CD4-positive, CD25-positive, alpha-beta regulatory T cell (primary cell): Measurements from ENCODE around the gene ZNF865. TPM values are rescaled to one million over a fixed set of nuclear protein-coding genes. Genes with fewer than 3 reads are reported as not detected.
A peak's percentile ranks its signal among the peaks of the same experiment; 100 is the strongest.

Source experiments
- ATAC-seq, 2 donors: fragments of 150-1000 bp; cut with Tn5 transposase; one replicate each; pipeline ENCODE4 v1.10.0; 2021; ENCODE audit warnings: low read depth in 2 of 2, moderate number of reproducible peaks in 2 of 2, moderate library complexity in 1 of 2
- DNase-seq, 3 donors: peaks; one replicate each; pipeline versions ENCODE4 v3.0.0 to v3.0.0-alpha.2; 2012 to 2022; ENCODE audit warnings: mixed read lengths in 1 of 3
- H3K27ac ChIP-seq: one replicate; pipeline ENCODE4 v1.7.0; 2013; ENCODE audit warnings: mild to moderate bottlenecking, low read length; ENCODE audit not compliant: insufficient read depth, poor library complexity, severe bottlenecking
- H3K27me3 ChIP-seq: one replicate; pipeline ENCODE4 v1.7.0; 2013; ENCODE audit warnings: low read length; ENCODE audit not compliant: control insufficient read depth, insufficient read depth
- H3K36me3 ChIP-seq: one replicate; pipeline ENCODE4 v1.7.0; 2013; ENCODE audit warnings: mild to moderate bottlenecking, low read length, moderate library complexity; ENCODE audit not compliant: control insufficient read depth, insufficient read depth
- H3K4me1 ChIP-seq: 2 replicates; pipeline ENCODE4 v1.7.0; 2013; ENCODE audit warnings: mild to moderate bottlenecking, low read length; ENCODE audit not compliant: insufficient read depth, control insufficient read depth, poor library complexity, severe bottlenecking
- H3K4me3 ChIP-seq: one replicate; pipeline ENCODE4 v1.7.0; 2013; ENCODE audit warnings: low read depth, mild to moderate bottlenecking, low read length, moderate library complexity
- H3K9me3 ChIP-seq, 2 experiments: 1 replicate in 1 of 2; 2 replicates in 1 of 2; pipeline ENCODE4 v1.7.0; 2013; ENCODE audit warnings: low read length in 2 of 2, mild to moderate bottlenecking in 1 of 2, moderate library complexity in 1 of 2; ENCODE audit not compliant: control insufficient read depth in 2 of 2
- H3K27ac Mint-ChIP-seq, 3 donors: one replicate each; pipeline ENCODE4 v1.8.0; 2020 to 2022; ENCODE audit warnings: mild to moderate bottlenecking in 3 of 3, mixed read lengths in 3 of 3, moderate library complexity in 2 of 3
- H3K27me3 Mint-ChIP-seq: one replicate; pipeline ENCODE4 v1.8.0; 2022; ENCODE audit warnings: mild to moderate bottlenecking, mixed read lengths
- H3K36me3 Mint-ChIP-seq: one replicate; pipeline ENCODE4 v1.8.0; 2020; ENCODE audit warnings: mixed read lengths
- H3K4me1 Mint-ChIP-seq, 4 donors: one replicate each; pipeline ENCODE4 v1.8.0; 2020 to 2022; ENCODE audit warnings: mixed read lengths in 4 of 4, mild to moderate bottlenecking in 1 of 4
- H3K4me3 Mint-ChIP-seq, 4 donors: one replicate each; pipeline ENCODE4 v1.8.0; 2020 to 2022; ENCODE audit warnings: mild to moderate bottlenecking in 4 of 4, mixed read lengths in 4 of 4, moderate library complexity in 3 of 4
- H3K9me3 Mint-ChIP-seq, 7 donors: one replicate each; pipeline ENCODE4 v1.8.0; 2020 to 2022; ENCODE audit warnings: mixed read lengths in 7 of 7, mild to moderate bottlenecking in 3 of 7, moderate library complexity in 2 of 7
- polyA plus RNA-seq, 4 donors: library from polyadenylated mRNA; unstranded; fragments of 300-500 nt; fragmentation: Illumina TruSeq; gene quantifications; one replicate each; pipeline ENCODE4 v1.2.3, GENCODE V29; 2021
- total RNA-seq: library from RNA; stranded (reverse); gene quantifications from one replicate; pipeline ENCODE4 v1.2.3, GENCODE V29; 2022

The ZNF865 gene
- total and polyA plus RNA-seq, 5 donors from 2014 or later: 0.05 to 12.8 (median 0.10) TPM

DNA sequence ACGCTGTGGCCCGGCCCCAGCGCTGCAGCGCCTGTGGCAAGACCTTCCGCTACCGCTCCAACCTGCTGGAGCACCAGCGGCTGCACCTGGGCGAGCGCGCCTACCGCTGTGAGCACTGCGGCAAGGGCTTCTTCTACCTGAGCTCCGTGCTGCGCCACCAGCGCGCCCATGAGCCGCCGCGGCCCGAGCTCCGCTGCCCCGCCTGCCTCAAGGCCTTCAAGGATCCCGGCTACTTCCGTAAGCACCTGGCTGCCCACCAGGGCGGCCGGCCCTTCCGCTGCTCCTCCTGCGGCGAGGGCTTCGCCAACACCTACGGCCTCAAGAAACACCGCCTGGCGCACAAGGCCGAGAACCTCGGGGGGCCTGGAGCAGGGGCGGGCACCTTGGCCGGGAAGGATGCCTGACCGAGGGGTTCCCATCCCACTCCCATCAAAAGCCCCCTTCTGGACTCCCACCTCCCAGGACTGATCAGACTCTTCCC, 11.0 kb downstream of the ZNF865 start:
- no peak overlapping the region for H3K4me3 ChIP-seq
- no peak overlapping the region for H3K27ac ChIP-seq
- Mint-ChIP-seq H3K27ac (no peak overlapping the region), H3K4me3 (no peak overlapping the region), H3K27me3 (no peaks in the 10 kb centered on the region), H3K4me1 (peaks cover 0 to 36% (median 14%) of the 10 kb centered on the region in 4 donors), H3K36me3 (peaks cover 15% of the 10 kb centered on the region), H3K9me3 (peaks cover 0 to 2% (median 0%) of the 10 kb centered on the region in 7 donors)
- no peaks in the 10 kb centered on the region for H3K9me3 ChIP-seq
- DNase-seq (no peak), ATAC-seq (no peak)
- no peaks in the 10 kb centered on the region for H3K4me1 ChIP-seq
- H3K36me3 ChIP-seq: no peaks in the 10 kb centered on the region
- no peaks in the 10 kb centered on the region for H3K27me3 ChIP-seq

GRCh38 chr19:55617426-55617825, 12.0 kb downstream of the ZNF865 start:
- Mint-ChIP-seq H3K4me1 (peaks cover 0 to 27% (median 7%) of the 10 kb centered on the region in 4 donors), H3K9me3 (peaks cover 0 to 2% (median 0%) of the 10 kb centered on the region in 7 donors), H3K27ac (peak overlapping the region in 2 of 3 donors; percentile 32 to 63), H3K4me3 (no peak overlapping the region), H3K27me3 (no peaks in the 10 kb centered on the region), H3K36me3 (peaks cover 15% of the 10 kb centered on the region)
- no peaks in the 10 kb centered on the region for H3K36me3 ChIP-seq
- no peaks in the 10 kb centered on the region for H3K27me3 ChIP-seq
- no peak for DNase-seq
- no peak overlapping the region for H3K27ac ChIP-seq
- H3K4me1 ChIP-seq: no peaks in the 10 kb centered on the region
- no peaks in the 10 kb centered on the region for H3K9me3 ChIP-seq
- H3K4me3 ChIP-seq: no peak overlapping the region
- ATAC-seq: no peak

GRCh38 chr19:55618426-55618825, 13.0 kb downstream of the ZNF865 start:
- no peaks in the 10 kb centered on the region for H3K36me3 ChIP-seq
- H3K4me1 Mint-ChIP-seq: peaks cover 0 to 23% (median 4%) of the 10 kb centered on the region in 4 donors
- no peak overlapping the region for H3K27ac ChIP-seq
- no peak overlapping the region for H3K4me3 ChIP-seq
- no peaks in the 10 kb centered on the region for H3K9me3 Mint-ChIP-seq
- peaks cover 10% of the 10 kb centered on the region for H3K36me3 Mint-ChIP-seq
- H3K27me3 ChIP-seq: no peaks in the 10 kb centered on the region
- no peaks in the 10 kb centered on the region for H3K27me3 Mint-ChIP-seq
- no peaks in the 10 kb centered on the region for H3K9me3 ChIP-seq
- peaks cover under 1% of the 10 kb centered on the region for H3K4me1 ChIP-seq
- DNase-seq: no peak
- ATAC-seq: no peak
- no peak overlapping the region for H3K27ac Mint-ChIP-seq
- no peak overlapping the region for H3K4me3 Mint-ChIP-seq

- no peaks in the 10 kb centered on the region for H3K9me3 ChIP-seq
- no peak overlapping the region for H3K27ac ChIP-seq
- Mint-ChIP-seq H3K9me3 (no peaks in the 10 kb centered on the region), H3K36me3 (peaks cover 10% of the 10 kb centered on the region), H3K4me1 (peaks cover 5 to 30% (median 11%) of the 10 kb centered on the region in 4 donors), H3K27me3 (no peaks in the 10 kb centered on the region), H3K4me3 (no peak overlapping the region), H3K27ac (no peak overlapping the region)
- peaks cover 7% of the 10 kb centered on the region for H3K4me1 ChIP-seq
- H3K27me3 ChIP-seq: no peaks in the 10 kb centered on the region
- no peaks in the 10 kb centered on the region for H3K36me3 ChIP-seq
- H3K4me3 ChIP-seq: no peak overlapping the region
- no peak for DNase-seq
- no peak for ATAC-seq
Measured at GRCh38 chr19:55619286-55619685, 13.8 kb downstream of the ZNF865 start.

DNA sequence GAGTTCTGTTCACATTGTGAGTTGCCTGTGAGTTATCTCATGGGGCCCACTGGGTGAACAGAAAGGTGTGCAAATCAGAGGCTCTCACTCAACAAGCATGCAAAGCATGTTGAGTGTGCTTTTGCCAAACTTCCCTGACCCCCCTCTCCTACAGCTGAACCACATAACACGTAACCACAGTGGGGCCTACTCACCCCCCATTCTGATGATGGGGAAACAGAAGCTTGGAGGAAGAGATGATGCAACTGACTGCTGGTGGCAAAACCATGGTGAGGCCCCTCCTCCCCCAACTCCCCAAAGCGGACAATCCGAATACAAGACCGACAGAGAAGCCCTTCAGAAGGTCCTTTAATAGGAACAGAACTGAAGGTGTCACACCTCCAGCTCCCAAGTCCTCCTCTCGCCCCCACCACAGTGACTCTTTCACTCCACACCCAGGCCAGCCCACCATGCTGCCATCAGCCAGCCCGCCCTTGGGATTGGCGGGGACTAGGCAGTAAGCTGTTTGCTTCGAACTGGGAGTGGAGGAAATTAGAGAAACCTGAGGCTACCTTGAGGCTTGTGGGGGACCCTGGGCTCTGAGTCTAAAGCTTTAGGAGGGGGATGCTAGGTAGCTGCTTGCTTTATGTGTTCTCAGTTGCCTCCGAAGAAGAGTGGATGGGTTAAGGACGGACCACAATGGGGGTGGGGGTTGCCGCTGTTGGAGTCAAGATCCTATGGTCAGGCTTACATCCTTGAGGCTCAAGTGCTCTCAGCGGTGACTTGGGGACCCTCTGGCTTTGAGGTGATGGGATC, 15.2 kb downstream of the ZNF865 start:
- DNase-seq (no peak), ATAC-seq (no peak)
- Histone ChIP-seq H3K4me3 (no peak overlapping the region), H3K27ac (no peak overlapping the region), H3K27me3 (no peaks in the 10 kb centered on the region), H3K4me1 (peaks cover 17% of the 10 kb centered on the region), H3K36me3 (no peaks in the 10 kb centered on the region), H3K9me3 (no peaks in the 10 kb centered on the region)
- Mint-ChIP-seq H3K27ac (peak overlapping the region in 2 of 3 donors; percentile 55 to 82), H3K9me3 (no peaks in the 10 kb centered on the region), H3K36me3 (peaks cover 10% of the 10 kb centered on the region), H3K4me1 (peaks cover 5 to 40% (median 14%) of the 10 kb centered on the region in 4 donors), H3K27me3 (no peaks in the 10 kb centered on the region), H3K4me3 (peak overlapping the region in 1 of 4 donors; percentile 16)

DNA sequence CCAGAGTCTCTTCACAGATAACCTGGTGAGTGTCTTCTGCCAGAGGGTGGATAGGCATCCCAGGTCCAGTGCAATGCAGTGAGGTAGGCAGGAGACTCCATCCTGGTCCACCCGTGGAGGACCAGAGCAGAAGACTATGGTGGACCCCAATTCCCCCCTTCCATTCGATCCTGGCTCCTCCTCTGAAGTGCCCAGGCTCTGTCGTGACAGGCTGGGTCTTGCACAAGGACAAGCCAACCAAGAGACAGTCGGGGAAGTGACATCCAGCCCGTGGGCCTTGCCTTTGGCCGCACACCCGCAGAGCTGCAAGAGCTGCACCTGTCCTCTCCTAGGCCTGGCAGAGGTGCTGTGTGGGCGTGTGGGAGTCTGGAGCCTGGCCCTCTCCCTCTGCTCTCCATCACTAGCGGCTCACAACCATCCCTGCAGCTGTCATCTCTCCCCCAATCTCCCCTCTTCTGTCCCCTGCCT, 15.8 kb downstream of the ZNF865 start:
- Mint-ChIP-seq H3K4me1 (peaks cover 8 to 46% (median 18%) of the 10 kb centered on the region in 4 donors), H3K27me3 (no peaks in the 10 kb centered on the region), H3K4me3 (no peak overlapping the region), H3K27ac (no peak overlapping the region), H3K36me3 (peaks cover 10% of the 10 kb centered on the region), H3K9me3 (no peaks in the 10 kb centered on the region)
- no peaks in the 10 kb centered on the region for H3K36me3 ChIP-seq
- ATAC-seq (no peak), DNase-seq (no peak)
- H3K9me3 ChIP-seq: no peaks in the 10 kb centered on the region
- no peak overlapping the region for H3K4me3 ChIP-seq
- H3K27ac ChIP-seq: no peak overlapping the region
- peaks cover 23% of the 10 kb centered on the region for H3K4me1 ChIP-seq
- no peaks in the 10 kb centered on the region for H3K27me3 ChIP-seq

- H3K4me3 ChIP-seq: no peak overlapping the region
- Mint-ChIP-seq H3K9me3 (no peaks in the 10 kb centered on the region), H3K27me3 (no peaks in the 10 kb centered on the region), H3K4me1 (peaks cover 11 to 49% (median 23%) of the 10 kb centered on the region in 4 donors), H3K27ac (no peak overlapping the region), H3K4me3 (no peak overlapping the region), H3K36me3 (peaks cover 10% of the 10 kb centered on the region)
- peaks cover 28% of the 10 kb centered on the region for H3K4me1 ChIP-seq
- no peaks in the 10 kb centered on the region for H3K9me3 ChIP-seq
- H3K36me3 ChIP-seq: no peaks in the 10 kb centered on the region
- ATAC-seq (no peak), DNase-seq (no peak)
- H3K27ac ChIP-seq: no peak overlapping the region
- H3K27me3 ChIP-seq: no peaks in the 10 kb centered on the region
Measured at GRCh38 chr19:55621673-55622231, 16.3 kb downstream of the ZNF865 start.
